ENCODE data around the gene UNC13C. TPM values are rescaled to one million over a fixed set of nuclear protein-coding genes. Genes with fewer than 3 reads are reported as not detected.

UNC13C gene
- total RNA-seq, 1 donor from 2014 or later, result 0.18 TPM

DNA sequence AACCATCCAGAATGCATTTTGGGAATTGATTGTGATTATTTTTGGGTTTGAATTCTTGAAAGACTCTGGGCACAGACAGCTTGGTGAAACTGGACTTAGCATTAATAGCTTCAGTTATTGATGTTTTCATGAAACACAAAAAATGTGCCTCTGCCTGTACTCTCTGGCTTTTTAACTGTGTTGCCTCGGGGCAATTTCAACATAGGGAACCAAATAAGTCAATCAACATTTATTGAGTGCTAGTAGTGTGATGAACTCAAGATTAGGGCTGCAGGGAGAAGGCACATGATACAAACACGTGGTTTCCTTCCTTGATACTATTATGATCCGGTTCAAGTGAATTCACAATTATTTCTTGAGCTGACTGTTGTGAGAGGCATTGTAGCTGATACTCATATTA lies 50.8 kb downstream of the UNC13C start:
- no peak overlapping the region for H3K27ac Mint-ChIP-seq (ENCODE audit: unreplicated experiment)
- DNase-seq (ENCODE audit: low read depth), result no peak
- H3K9me3 Mint-ChIP-seq (ENCODE audit: unreplicated experiment), result peaks cover 2% of the 10 kb centered on the region
- Histone ChIP-seq H3K27ac (ENCODE audit: low read depth, low read length) (no peak overlapping the region), H3K9ac (ENCODE audit: low read length) (no peak overlapping the region), H3K4me1 (ENCODE audit: insufficient read depth, low read length) (no peaks in the 10 kb centered on the region), H3K4me3 (ENCODE audit: insufficient read depth, low read depth, low read length) (no peak overlapping the region), H3K36me3 (ENCODE audit: insufficient read depth, low read length) (no peaks in the 10 kb centered on the region), H2AFZ (ENCODE audit: low read depth, low read length) (no peak overlapping the region), H3K4me2 (ENCODE audit: low read length) (no peak overlapping the region), H4K20me1 (ENCODE audit: insufficient read depth, low read length) (no peaks in the 10 kb centered on the region), H3K9me3 (ENCODE audit: insufficient read depth, low read depth, low read length) (no peaks in the 10 kb centered on the region), H3K27me3 (ENCODE audit: insufficient read depth, low read length) (no peaks in the 10 kb centered on the region), H3K79me2 (ENCODE audit: insufficient read depth, low read length) (no peaks in the 10 kb centered on the region)
- H3K36me3 Mint-ChIP-seq (ENCODE audit: low read depth, unreplicated experiment), result no peaks in the 10 kb centered on the region
- TF ChIP-seq CTCF (IDR thresholded peaks at IDR 0.05; ENCODE audit: insufficient read depth, low read depth, low read length) (no peak), EZH2 (IDR thresholded peaks at IDR 0.05; ENCODE audit: insufficient read depth, low read length) (no peak)
- H3K4me1 Mint-ChIP-seq (ENCODE audit: low read depth, unreplicated experiment), result peaks cover under 1% of the 10 kb centered on the region
- no peaks in the 10 kb centered on the region for H3K27me3 Mint-ChIP-seq (ENCODE audit: low read depth, unreplicated experiment)
- H3K4me3 Mint-ChIP-seq (ENCODE audit: unreplicated experiment), result no peak overlapping the region
- FAIRE-seq, result no peak

DNA sequence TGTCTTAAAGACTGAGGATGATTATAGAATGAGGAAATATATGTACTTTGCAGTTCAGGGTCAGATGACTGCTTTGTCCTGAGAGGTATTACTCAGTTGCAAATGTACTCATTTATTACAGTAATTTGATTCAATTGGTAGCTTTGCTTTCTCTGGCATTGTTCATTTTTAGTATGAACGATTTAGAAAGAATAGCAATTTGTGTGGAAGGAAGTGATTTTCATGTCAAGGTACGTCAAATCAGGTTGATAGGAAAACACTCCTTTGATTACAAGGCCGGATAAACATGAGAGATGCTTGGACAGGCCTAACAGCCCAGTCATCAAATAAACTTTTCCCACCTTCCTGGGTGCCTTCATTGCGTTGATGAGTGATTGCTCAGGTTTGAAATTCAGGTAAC lies 53.8 kb downstream of the UNC13C start:
- Histone ChIP-seq H2AFZ (ENCODE audit: low read depth, low read length) (no peak overlapping the region), H3K27me3 (ENCODE audit: insufficient read depth, low read length) (no peaks in the 10 kb centered on the region), H3K4me2 (ENCODE audit: low read length) (no peak overlapping the region), H3K9ac (ENCODE audit: low read length) (no peak overlapping the region), H4K20me1 (ENCODE audit: insufficient read depth, low read length) (no peaks in the 10 kb centered on the region), H3K27ac (ENCODE audit: low read depth, low read length) (no peak overlapping the region), H3K36me3 (ENCODE audit: insufficient read depth, low read length) (no peaks in the 10 kb centered on the region), H3K4me3 (ENCODE audit: insufficient read depth, low read depth, low read length) (no peak overlapping the region), H3K9me3 (ENCODE audit: insufficient read depth, low read depth, low read length) (no peaks in the 10 kb centered on the region), H3K4me1 (ENCODE audit: insufficient read depth, low read length) (no peaks in the 10 kb centered on the region), H3K79me2 (ENCODE audit: insufficient read depth, low read length) (no peaks in the 10 kb centered on the region)
- TF ChIP-seq EZH2 (IDR thresholded peaks at IDR 0.05; ENCODE audit: insufficient read depth, low read length) (no peak), CTCF (IDR thresholded peaks at IDR 0.05; ENCODE audit: insufficient read depth, low read depth, low read length) (no peak)
- DNase-seq (ENCODE audit: low read depth) (no peak), FAIRE-seq (no peak)
- peaks cover 5% of the 10 kb centered on the region for H3K9me3 Mint-ChIP-seq (ENCODE audit: unreplicated experiment)
- H3K27ac Mint-ChIP-seq (ENCODE audit: unreplicated experiment), result no peak overlapping the region
- H3K36me3 Mint-ChIP-seq (ENCODE audit: low read depth, unreplicated experiment), result no peaks in the 10 kb centered on the region
- H3K4me1 Mint-ChIP-seq (ENCODE audit: low read depth, unreplicated experiment), result peaks cover 2% of the 10 kb centered on the region
- no peak overlapping the region for H3K4me3 Mint-ChIP-seq (ENCODE audit: unreplicated experiment)
- H3K27me3 Mint-ChIP-seq (ENCODE audit: low read depth, unreplicated experiment), result no peaks in the 10 kb centered on the region

DNA sequence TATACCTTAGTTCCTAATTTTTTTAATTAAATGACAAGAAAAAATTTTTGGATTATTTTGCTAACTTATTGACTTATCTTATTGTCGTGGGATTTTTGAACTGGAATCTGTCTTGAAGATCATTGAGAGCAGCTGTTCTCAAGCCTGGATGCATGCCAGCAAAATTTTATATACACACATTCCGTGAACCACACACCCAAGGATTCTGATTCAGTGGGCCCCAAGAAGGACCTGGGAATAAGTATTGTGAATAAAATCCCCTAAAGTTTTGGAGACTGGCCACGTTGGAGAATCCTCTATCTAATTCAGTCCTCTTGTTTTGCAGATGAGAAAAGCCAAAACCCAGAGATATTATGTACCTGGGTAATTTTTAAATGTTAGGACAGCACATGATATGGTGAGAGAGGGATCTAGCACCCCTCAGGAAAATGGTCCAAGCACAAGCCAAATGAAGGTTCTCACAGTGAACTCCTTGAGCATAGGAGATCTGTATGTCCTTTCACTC lies 55.2 kb downstream of the UNC13C start:
- no peaks in the 10 kb centered on the region for H4K20me1 ChIP-seq (ENCODE audit: insufficient read depth, low read length)
- no peaks in the 10 kb centered on the region for H3K36me3 Mint-ChIP-seq (ENCODE audit: low read depth, unreplicated experiment)
- DNase-seq (ENCODE audit: low read depth) (no peak), FAIRE-seq (no peak)
- no peak overlapping the region for H2AFZ ChIP-seq (ENCODE audit: low read depth, low read length)
- H3K4me3 Mint-ChIP-seq (ENCODE audit: unreplicated experiment), result no peak overlapping the region
- no peaks in the 10 kb centered on the region for H3K79me2 ChIP-seq (ENCODE audit: insufficient read depth, low read length)
- TF ChIP-seq EZH2 (IDR thresholded peaks at IDR 0.05; ENCODE audit: insufficient read depth, low read length) (no peak), CTCF (IDR thresholded peaks at IDR 0.05; ENCODE audit: insufficient read depth, low read depth, low read length) (no peak)
- no peak overlapping the region for H3K4me2 ChIP-seq (ENCODE audit: low read length)
- H3K4me3 ChIP-seq (ENCODE audit: insufficient read depth, low read depth, low read length), result no peak overlapping the region
- H3K9ac ChIP-seq (ENCODE audit: low read length), result no peak overlapping the region
- no peaks in the 10 kb centered on the region for H3K36me3 ChIP-seq (ENCODE audit: insufficient read depth, low read length)
- no peaks in the 10 kb centered on the region for H3K27me3 ChIP-seq (ENCODE audit: insufficient read depth, low read length)
- H3K4me1 Mint-ChIP-seq (ENCODE audit: low read depth, unreplicated experiment), result peaks cover 2% of the 10 kb centered on the region
- no peaks in the 10 kb centered on the region for H3K27me3 Mint-ChIP-seq (ENCODE audit: low read depth, unreplicated experiment)
- peaks cover 5% of the 10 kb centered on the region for H3K9me3 Mint-ChIP-seq (ENCODE audit: unreplicated experiment)
- no peaks in the 10 kb centered on the region for H3K9me3 ChIP-seq (ENCODE audit: insufficient read depth, low read depth, low read length)
- H3K4me1 ChIP-seq (ENCODE audit: insufficient read depth, low read length), result no peaks in the 10 kb centered on the region
- no peak overlapping the region for H3K27ac Mint-ChIP-seq (ENCODE audit: unreplicated experiment)
- H3K27ac ChIP-seq (ENCODE audit: low read depth, low read length), result no peak overlapping the region

Measured in astrocyte (in vitro differentiated cells and primary cell).